ENCODE measurements around the gene THRA. TPM values are rescaled to one million over a fixed set of nuclear protein-coding genes. Genes with fewer than 3 reads are reported as not detected.

Gene THRA
- total RNA-seq, 1 experiment from 2014 or later, result 107 TPM

DNA sequence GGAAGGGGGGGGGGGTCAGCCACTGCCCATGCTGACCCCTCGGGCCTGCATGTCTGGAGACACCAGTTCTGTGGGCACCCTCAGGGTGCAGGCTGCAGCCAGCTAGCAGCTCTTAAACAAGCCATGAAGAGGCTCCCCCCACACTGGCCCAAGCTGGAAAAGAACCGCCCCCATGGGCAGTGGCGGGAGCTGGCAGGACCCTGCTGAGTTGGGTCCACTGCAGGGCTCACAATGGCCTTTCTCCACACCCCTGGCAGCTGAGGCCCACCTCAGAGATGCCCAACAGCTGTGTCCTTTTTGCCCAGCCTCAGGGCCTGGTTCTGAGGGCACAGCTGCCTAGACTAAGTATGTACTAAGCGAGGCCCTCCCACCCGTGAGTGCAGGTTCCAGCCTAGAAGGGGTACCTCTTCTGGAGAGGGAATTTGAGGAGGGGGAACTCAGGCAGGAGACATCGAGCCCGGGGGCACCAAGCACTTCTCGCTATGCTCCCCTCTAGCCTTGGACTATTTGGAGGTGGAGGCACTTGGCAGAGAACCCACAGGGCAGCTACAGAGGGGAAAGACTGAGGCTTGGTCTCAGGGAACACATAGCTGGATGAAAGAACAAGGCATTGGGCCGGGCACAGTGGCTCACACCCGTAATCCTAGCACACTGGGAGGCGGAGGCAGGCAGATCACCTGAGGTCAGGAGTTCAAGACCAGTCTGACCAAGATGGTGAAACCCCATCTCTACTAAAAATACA lies 3.2 kb downstream of the THRA start:
- peaks cover 18% of the 10 kb centered on the region for H3K27me3 Mint-ChIP-seq (ENCODE audit: unreplicated experiment)
- H3K36me3 Mint-ChIP-seq (ENCODE audit: insufficient read depth, unreplicated experiment), result peaks cover 57% of the 10 kb centered on the region
- no TSS peak for BruUV-seq (replicated peaks)
- H3K4me1 Mint-ChIP-seq (ENCODE audit: low read depth, unreplicated experiment), result peaks cover 87% of the 10 kb centered on the region
- DNase-seq, result peak; percentile 65
- TF ChIP-seq, protein P1, sequence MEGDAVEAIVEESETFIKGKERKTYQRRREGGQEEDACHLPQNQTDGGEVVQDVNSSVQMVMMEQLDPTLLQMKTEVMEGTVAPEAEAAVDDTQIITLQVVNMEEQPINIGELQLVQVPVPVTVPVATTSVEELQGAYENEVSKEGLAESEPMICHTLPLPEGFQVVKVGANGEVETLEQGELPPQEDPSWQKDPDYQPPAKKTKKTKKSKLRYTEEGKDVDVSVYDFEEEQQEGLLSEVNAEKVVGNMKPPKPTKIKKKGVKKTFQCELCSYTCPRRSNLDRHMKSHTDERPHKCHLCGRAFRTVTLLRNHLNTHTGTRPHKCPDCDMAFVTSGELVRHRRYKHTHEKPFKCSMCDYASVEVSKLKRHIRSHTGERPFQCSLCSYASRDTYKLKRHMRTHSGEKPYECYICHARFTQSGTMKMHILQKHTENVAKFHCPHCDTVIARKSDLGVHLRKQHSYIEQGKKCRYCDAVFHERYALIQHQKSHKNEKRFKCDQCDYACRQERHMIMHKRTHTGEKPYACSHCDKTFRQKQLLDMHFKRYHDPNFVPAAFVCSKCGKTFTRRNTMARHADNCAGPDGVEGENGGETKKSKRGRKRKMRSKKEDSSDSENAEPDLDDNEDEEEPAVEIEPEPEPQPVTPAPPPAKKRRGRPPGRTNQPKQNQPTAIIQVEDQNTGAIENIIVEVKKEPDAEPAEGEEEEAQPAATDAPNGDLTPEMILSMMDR (IDR thresholded peaks at IDR 0.05; ENCODE audit: unreplicated experiment), result no peak
- peak overlapping the region; percentile 10 for H3K27ac Mint-ChIP-seq (ENCODE audit: unreplicated experiment)
- H3K9me3 Mint-ChIP-seq (ENCODE audit: low read depth, unreplicated experiment), result no peaks in the 10 kb centered on the region
- peak overlapping the region; percentile 54 for H3K4me3 Mint-ChIP-seq (ENCODE audit: low read depth, unreplicated experiment)
- CTCF ChIA-PET, result interaction anchor here (0.5 to 37.1 kb wide), 45 partner anchors 6 to 617 kb away, joined by 3 to 1006 read pairs (median 5); partner anchors contain the start of genes CASC3, CSF3, ERBB2 and MED24
- intact Hi-C loops (cut with micrococcal nuclease; ENCODE audit: unreplicated experiment), result loop anchor here (1.0 kb wide), 1 partner anchor 9 kb away; no protein-coding TSS in a partner anchor

DNA sequence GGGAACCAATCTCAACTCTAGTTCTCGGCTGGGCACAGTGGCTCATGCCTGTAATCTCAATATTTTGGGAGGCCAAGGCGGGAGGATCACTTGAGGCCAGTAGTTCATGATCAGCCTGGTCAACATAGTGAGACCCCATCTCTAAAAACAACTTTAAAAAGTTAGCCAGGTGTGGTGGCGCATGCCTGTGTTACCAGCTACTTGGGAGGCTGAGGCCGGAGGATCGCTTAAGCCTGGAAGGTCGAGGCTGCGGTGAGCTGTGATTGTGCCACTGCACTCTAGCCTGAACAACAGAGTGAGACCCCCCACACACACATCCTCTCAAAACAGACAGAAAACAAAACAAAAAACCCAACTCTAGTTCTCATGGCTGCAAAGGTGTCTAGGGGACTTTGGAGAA lies 4.9 kb downstream of the THRA start:
- H3K27me3 Mint-ChIP-seq (ENCODE audit: unreplicated experiment), result peaks cover under 1% of the 10 kb centered on the region
- TF ChIP-seq, protein P1 (IDR thresholded peaks at IDR 0.05; ENCODE audit: unreplicated experiment), result no peak
- H3K4me1 Mint-ChIP-seq (ENCODE audit: low read depth, unreplicated experiment), result peaks cover 89% of the 10 kb centered on the region
- CTCF ChIA-PET, result interaction anchor here (0.7 to 37.1 kb wide), 10 partner anchors 5 to 54 kb away, joined by 3 to 1006 read pairs (median 154); partner anchors contain the start of genes MED24, MSL1, NR1D1 and THRA
- H3K27ac Mint-ChIP-seq (ENCODE audit: unreplicated experiment), result no peak overlapping the region
- no peaks in the 10 kb centered on the region for H3K9me3 Mint-ChIP-seq (ENCODE audit: low read depth, unreplicated experiment)
- H3K4me3 Mint-ChIP-seq (ENCODE audit: low read depth, unreplicated experiment), result no peak overlapping the region
- peaks cover 63% of the 10 kb centered on the region for H3K36me3 Mint-ChIP-seq (ENCODE audit: insufficient read depth, unreplicated experiment)
- intact Hi-C loops (cut with micrococcal nuclease; ENCODE audit: unreplicated experiment), result no loop called here
- BruUV-seq (replicated peaks), result no TSS peak
- no peak for DNase-seq

DNA sequence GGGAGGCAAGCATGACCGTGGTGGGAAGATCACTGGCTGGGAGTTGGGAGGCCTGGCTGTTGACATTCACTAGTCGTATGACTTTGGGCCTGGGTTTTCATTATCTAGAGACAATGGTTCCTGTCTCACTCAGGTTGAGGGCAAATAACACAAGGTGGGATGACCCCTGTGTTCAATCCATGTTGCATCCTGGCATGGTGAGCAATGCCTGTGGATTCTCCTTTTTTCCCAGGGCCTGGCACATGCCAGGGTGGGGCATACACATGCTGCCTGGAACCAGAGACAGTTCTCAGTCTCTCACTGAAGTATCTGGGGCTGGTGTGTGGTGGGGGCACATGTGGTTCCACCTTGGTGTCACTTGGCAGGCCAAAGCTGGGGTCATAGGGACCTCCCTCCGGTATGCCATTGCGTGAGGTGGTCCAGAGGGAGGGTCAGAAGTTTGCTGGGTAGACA lies 5.4 kb downstream of the THRA start:
- DNase-seq, result no peak
- H3K36me3 Mint-ChIP-seq (ENCODE audit: insufficient read depth, unreplicated experiment), result peaks cover 64% of the 10 kb centered on the region
- TF ChIP-seq, protein P1 (IDR thresholded peaks at IDR 0.05; ENCODE audit: unreplicated experiment), result no peak
- intact Hi-C loops (cut with micrococcal nuclease; ENCODE audit: unreplicated experiment), result no loop called here
- peaks cover 93% of the 10 kb centered on the region for H3K4me1 Mint-ChIP-seq (ENCODE audit: low read depth, unreplicated experiment)
- CTCF ChIA-PET, result interaction anchor here (0.7 to 37.1 kb wide), 11 partner anchors 8 to 380 kb away, joined by 3 to 1006 read pairs (median 11); partner anchors contain the start of genes CSF3, MED24, NR1D1 and PGAP3
- H3K9me3 Mint-ChIP-seq (ENCODE audit: low read depth, unreplicated experiment), result no peaks in the 10 kb centered on the region
- no peak overlapping the region for H3K27ac Mint-ChIP-seq (ENCODE audit: unreplicated experiment)
- H3K4me3 Mint-ChIP-seq (ENCODE audit: low read depth, unreplicated experiment), result no peak overlapping the region
- no TSS peak for BruUV-seq (replicated peaks)
- no peaks in the 10 kb centered on the region for H3K27me3 Mint-ChIP-seq (ENCODE audit: unreplicated experiment)

DNA sequence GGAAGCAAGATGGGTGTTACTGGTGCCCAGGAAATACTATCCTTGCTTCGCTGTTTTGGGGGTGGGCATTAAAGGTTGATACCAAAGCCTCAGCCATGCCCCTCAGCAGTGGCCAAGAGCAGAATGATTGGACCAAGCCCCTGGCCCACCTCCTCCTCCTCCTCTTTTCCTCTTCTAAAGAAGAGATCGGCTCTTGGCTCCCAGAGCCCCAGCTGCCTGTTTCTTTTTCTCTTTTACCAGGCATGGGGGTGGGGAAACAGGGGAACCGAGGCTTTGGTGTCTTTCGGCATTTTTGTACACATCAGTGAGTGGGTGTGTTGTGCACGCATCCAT lies 5.8 kb downstream of the THRA start:
- CTCF ChIA-PET, result interaction anchor here (1.1 to 37.1 kb wide), 10 partner anchors 9 to 381 kb away, joined by 3 to 1006 read pairs (median 10); partner anchors contain the start of genes CSF3, MED24, MSL1 and NR1D1
- no peaks in the 10 kb centered on the region for H3K27me3 Mint-ChIP-seq (ENCODE audit: unreplicated experiment)
- H3K4me1 Mint-ChIP-seq (ENCODE audit: low read depth, unreplicated experiment), result peaks cover 94% of the 10 kb centered on the region
- no peak for DNase-seq
- intact Hi-C loops (cut with micrococcal nuclease; ENCODE audit: unreplicated experiment), result no loop called here
- H3K9me3 Mint-ChIP-seq (ENCODE audit: low read depth, unreplicated experiment), result no peaks in the 10 kb centered on the region
- TF ChIP-seq, protein P1 (IDR thresholded peaks at IDR 0.05; ENCODE audit: unreplicated experiment), result no peak
- peak overlapping the region; percentile 63 for H3K4me3 Mint-ChIP-seq (ENCODE audit: low read depth, unreplicated experiment)
- H3K36me3 Mint-ChIP-seq (ENCODE audit: insufficient read depth, unreplicated experiment), result peaks cover 62% of the 10 kb centered on the region
- BruUV-seq (replicated peaks), result no TSS peak
- no peak overlapping the region for H3K27ac Mint-ChIP-seq (ENCODE audit: unreplicated experiment)

Data from Calu3 (cell line).